GM18873 (cell line): ENCODE measurements around the gene WDFY1.
"Not testable (repeated sequence)": the region's sequence is repeated elsewhere in the genome, so short reads cannot be mapped to it uniquely, and the experiment has no call there.

Experiments used
- ATAC-seq: cut with Tn5 transposase; IDR thresholded peaks from one replicate; pipeline ENCODE4 v1.9.1; 2021; ENCODE audit warnings: mild to moderate bottlenecking, moderate library complexity, moderate number of reproducible peaks; ENCODE audit not compliant: unreplicated experiment, low FRiP score

Gene WDFY1

DNA sequence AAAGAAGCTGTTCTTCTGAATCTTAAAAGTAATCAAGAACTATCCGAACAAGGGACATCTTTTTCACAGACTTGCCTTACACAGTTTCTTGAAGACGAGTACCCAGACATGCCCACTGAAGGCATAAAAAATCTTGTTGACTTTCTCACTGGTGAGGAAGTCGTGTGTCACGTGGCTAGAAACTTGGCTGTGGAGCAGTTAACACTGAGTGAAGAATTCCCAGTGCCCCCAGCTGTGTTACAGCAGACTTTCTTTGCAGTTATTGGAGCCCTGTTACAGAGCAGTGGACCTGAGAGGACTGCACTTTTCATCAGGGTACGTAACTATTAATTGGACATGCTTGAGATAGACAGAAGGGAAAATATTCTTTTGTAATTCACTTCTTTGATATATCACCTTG is 14.6 kb upstream of the WDFY1 start:
- no peak for ATAC-seq

DNA sequence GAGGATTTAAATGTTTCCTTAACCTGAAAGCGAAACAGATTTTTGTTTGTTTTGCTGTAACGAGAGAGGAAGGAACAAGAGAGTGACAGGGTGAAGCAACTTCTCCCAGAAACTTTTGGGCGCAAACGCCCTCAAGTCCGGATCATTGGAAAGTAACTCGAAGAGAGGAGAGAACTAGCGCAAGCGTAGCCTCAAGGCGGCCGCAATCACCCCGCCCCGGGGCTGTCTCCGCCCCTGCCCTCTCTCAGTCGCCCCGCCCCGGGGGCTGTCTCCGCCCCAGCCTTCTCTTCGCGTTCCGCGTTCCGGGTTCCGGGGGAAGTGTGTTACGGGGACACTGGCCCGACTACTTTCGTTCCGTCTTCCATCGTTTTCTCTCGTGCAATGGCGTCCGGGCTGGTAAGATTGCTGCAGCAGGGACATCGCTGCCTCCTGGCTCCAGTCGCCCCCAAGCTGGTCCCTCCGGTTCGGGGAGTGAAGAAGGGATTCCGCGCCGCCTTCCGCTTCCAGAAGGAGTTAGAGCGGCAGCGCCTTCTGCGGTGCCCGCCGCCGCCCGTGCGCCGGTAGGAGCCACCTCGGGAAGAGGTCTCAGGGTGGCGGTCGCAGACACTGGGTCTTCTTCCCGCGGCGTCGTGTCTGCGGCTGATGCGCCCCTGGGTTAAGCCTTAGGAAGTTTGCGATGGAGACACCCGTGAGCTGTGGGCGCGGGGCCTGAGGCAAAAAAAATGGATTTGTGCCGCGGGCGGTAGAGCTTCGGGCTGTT is 12.1 kb upstream of the WDFY1 start, which contains the start of gene MRPL44:
Gene MRPL44 (plus strand): TSS at position 372 of the 760 bp plus-strand sequence. CDS start 10 bp downstream, at position 382.
- ATAC-seq: peak; percentile 85

DNA sequence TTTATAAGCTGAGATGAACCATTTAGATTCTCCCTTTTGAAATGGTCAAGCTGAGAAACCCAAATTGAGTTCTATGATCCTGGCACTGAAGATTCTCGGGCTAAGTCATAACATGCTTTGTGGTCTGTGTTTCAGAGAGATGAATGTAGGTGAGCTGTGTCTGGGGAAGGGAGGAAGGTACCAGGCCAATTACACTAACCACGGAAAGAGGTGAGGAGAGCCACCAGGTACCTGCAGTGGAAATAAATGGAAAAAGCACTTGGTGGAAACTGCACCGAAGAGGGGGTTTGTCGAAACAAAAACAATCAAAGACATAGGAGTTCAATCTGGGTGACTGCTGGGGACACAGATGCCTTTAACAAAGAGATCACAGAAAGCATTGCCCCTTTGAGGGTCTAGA is 11.2 kb upstream of the WDFY1 start:
- no peak for ATAC-seq

DNA sequence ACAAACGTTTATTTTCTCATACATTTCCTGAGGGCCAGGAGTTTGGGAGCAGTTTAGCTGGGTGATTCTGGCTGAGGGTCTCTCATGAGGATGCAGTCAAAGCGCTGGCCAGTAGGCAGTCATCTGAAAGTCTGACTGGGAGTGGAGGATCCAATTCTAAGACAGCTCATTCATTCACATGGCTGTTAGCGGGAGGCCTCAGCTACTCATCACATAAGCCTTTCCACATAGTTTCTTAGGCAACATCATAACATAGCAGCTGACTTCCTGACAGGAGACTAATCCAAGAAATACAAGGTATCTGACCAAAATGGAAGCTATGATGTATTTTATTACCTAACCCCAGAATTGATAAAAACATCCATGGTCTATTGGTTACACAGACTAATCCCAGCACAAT is 9.3 kb upstream of the WDFY1 start:
- no peak for ATAC-seq

DNA sequence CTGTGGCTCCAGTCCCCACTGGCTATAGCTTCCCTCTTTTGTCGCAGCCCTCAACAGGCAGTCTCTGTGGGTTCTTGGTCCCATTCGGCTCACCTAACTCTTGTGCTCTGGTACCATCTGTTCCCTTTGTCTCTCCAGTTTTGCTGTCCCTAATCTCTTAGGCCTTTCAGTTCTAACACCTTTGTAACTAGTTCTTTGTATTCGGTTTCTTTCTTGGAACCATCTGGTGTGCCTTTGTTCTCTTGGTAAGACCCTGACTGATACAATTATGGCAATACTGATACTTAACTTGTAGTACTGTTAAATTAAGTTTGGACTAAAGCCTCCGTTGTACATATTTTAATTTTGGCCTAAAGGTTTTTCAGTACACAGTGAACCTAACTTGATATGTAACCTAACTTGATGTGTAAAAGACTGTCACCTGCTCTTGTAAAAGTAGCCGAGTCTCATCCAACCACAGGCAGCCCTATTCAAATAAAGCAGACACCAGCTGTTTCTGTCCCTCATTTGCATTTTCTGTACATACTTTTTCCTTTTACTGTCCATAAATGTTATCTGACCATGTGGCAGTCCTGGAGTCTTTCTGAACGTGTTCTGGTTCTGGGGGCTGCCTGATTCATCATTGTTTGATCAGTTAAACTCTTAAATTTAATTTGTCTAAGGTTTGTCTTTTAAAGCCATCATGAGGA is 7.3 kb upstream of the WDFY1 start:
- ATAC-seq: peak; percentile 45

DNA sequence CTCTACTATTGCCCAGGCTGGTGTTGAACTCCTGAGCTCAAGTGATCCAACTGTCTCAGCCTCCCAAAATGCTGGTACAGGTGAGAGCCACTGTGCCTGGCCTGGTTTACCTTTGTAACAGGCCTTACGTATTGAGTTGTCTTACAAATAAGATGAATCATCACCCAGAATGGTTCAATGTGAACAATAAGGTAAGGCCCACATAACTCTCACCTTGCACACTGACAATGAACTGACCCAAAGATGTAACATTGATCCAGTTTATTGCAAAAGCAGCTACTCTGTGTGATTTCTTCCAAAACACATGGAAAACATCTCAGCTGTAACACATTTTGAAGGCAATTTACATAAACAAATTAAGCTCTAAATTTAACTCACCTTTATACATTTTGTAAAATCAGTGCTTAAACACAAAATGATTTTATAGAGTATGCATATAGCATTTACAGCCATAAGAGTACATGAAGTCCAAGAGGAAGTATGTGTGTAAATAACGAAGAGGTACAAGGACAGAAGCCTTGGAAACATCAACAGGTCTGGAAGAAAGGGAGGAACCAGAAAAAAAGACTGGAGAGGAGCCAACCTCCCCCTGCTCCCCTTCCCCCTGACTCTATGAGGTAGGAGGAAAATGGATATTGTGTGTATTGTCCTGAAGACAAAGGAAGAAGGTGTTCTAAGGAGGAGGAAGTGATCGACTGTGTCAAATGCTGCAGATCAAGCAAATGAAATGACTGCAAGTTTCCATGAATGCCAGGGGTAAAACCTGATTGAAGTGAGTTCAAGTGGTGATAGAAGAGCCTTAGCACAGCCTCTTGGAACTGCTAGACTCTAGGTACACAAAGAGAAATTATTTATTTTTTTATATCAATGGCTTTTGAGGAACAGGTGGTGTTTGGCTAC is 5.6 kb upstream of the WDFY1 start:
- ATAC-seq: no peak

DNA sequence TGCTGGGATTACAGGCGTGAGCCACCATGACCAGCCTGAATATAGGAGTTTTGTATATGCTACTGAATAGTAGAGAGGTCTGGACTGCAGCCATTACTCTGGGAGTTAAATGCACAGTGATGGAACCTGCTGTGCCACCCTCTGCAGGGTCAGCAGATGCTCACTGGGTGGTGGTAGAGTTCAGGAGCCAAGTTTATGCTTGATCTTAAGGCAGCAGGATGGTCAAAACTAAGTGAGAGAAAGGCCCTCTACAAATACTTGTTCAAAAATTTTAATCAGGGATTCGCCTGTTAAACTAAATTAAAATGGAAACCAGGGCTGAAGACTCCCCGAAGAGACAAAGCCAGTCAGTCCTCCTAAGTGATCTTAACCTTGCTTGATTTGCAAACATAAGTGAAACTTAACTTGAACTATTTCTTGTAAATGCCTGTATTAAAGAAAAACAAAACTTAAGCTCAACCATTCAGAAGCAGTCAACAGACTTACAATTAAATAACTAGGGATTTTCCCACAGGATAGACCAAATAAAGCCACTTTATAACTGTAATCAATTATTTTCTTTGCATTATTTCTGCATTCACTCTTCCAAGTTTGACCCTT is 4.2 kb upstream of the WDFY1 start:
- no peak for ATAC-seq

DNA sequence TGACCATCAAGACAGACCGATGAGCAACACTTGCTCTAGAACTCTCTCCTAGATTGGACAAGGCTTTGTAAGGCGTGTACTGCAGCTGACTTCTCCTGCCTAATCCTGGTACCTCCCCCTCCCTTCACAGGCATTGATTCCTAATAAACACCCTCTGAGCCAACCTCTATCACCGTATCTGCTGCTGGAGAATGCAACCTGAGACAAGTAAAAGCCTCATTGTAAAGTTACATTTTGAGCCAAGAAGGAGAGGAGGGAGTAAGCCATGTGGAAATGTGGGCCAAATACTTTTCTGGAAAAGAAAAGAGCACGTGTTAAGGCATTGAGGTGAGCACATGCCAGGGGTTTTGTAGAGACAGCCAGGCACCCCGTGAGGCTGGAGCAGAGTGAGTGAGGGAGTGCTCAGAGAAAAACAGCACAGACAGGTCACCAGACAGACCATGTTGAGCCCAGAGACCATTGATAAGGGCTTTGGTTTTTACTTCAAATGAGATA is 2.6 kb upstream of the WDFY1 start:
- no peak for ATAC-seq

DNA sequence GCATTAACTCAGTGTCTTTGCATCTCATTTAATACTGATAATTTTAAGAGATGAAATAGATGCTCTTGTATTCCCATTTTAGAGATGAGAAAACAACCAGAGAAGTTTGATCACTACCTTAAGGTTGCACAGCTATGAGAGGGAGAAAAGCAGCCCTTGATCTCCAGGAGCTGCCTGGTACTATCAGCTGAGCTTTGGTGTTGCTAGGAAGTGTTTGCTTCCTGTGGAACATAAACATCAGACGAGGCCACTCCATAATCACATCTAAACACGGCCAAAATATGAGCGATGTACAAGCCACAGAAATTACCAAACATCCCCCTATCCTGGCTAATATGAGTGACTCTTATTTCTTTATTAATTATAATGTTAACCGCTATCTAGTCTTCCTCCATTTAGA is 620 bp upstream of the WDFY1 start:
- no peak for ATAC-seq

DNA sequence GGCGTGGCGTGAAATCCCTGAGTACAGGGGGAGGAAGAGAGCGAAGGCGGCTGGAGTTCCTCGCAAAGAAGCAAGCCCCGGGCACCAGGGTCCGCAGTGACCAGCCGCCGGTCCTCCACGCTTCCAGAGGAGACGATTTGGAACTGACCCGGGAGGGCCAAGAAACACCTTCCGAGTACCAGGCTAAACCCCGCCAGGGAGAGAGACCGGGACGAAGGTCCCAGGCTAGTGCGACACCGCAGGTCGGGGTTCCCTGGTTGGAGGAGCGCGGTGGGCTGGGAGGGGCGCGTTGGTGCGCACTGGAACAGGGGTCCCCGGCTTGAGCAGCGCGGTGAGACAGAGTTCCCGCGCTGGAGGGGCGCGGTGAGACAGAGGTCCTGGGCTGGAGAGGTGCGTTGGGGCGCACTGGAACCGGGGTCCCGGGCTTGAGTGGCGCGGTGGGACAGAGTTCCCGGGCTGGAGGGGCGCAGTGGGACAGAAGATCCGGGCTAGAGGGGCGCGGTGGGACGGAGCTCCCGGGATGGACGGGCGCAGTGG is 901 bp downstream of the WDFY1 start:
- no peak for ATAC-seq

DNA sequence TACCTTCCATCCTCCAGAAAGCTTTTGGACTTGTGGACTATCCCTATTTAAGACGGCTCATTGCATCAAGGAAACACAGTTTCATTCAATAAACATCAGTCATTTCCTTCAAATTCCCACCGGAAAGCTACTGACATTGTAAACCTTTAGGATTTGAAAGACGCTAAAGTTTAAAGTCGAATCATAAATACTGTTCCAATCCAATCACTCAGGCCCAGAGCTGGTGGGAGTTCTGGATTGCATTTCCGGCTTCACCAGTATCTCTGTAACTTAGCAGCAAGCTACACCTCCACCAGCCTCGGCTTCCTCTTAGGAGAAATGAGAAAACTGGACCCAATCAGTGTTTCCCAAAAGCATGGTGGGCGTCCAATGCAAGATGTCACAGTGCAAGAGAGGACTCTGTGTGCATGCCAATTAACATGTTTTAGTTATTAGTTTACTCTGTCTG is 1.6 kb downstream of the WDFY1 start:
- no peak for ATAC-seq

DNA sequence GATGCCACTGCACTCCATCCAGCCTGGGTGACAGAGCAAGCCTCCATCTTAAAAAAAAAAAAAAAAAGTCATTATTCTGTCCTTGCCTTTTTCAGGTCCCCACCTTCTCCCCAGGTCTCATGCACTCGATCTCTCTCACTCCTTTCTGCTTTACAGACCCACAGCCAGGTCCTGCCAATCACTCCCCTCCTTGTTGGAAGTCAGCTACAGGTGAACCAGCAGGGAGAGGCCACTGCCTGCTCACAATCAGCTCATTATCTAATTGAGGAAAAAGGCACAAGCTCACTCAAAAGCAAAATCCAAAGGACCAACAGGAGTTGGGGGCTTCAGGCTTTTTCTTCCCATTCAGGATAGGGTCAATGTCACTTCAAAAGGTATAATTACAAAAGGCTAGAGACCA is 2.0 kb downstream of the WDFY1 start:
- no peak for ATAC-seq

DNA sequence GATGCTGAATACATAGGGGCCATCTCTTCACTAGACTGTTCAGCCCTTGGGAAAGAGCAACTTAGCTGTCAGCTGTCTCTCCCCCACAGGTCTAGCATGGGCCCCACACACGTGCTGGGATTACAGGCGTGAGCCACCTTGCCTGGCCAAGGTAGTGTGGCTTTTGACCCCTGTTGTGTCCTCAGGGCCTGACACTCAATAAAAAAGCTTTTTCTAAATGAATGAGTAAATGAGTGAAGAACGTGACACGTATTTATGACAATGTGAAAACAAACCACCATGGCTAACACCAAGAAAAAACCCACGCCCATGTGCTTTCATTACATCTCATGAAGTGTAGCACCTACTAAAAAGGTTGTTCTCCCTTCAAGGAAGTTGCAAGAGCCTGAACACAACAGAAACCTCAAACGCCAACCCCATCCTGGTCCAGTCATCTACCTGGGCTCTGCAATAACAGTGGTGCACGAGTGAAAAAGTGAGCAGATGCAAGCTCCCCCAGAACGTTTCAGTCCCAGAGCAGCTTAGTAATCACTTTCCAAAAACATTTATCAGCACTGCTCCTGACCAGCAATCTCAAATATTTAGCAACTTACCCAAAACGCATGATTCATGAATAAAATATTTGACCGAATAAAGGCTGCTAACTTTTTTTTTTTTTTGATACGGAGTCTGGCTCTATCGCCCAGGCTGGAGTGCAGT is 3.4 kb downstream of the WDFY1 start:
- peak; percentile 53 for ATAC-seq

DNA sequence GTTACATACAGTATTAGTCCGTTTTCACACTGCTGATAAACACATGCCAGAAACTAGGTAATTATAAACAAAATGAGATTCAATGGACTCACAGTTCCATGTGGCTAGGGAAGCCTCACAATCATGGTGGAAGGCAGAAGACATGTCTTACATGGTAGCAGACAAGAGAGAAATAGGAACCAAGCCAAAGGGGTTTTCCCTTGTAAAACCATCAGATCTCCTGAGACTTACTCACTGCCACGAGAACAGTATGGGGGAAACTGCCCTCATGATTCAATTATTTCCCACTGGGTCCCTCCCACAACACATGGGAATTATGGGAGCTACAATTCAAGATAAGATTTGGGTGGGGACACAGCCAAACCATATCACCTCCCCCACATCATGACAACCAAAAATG is 5.7 kb downstream of the WDFY1 start:
- not testable (repeated sequence) for ATAC-seq

DNA sequence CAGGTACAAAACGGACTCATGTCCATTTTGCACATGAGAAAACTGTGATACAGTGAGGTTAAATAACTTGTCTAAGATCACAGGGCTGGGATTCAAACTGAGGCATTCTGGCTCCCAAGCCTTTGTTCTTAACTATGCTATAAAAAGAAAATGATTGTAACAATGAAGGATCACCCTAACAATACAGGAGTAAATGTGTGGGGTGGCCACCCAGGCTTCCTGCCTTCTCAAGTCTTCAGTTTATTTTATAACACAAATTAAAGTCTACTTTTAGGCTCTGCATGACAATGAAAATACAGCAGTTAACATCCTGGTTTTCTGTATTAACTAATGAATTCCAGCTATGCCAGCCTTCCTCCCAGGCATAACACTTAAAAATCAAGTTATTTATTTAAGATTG is 7.6 kb downstream of the WDFY1 start:
- ATAC-seq: no peak

DNA sequence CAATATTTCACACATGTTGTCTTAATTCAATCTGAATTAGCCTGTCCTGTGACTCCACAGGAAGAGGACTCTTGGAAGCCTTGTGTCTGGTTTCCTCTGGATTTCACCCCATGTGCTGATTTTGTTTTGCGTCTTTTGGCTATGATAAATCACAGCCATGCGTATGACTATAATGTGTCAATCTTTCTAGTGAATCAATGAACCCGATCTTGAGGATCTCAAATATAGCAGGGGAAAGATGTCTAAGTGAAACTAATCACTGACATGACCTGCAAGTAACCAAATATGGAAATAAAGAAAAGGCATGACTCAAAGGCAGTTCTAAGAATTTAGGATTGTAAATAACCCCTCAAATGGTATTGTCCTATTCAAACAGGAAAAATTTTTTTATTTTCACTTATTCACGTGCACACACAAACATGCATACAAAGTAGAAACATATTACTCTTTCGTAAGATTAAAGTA is 8.2 kb downstream of the WDFY1 start:
- no peak for ATAC-seq

DNA sequence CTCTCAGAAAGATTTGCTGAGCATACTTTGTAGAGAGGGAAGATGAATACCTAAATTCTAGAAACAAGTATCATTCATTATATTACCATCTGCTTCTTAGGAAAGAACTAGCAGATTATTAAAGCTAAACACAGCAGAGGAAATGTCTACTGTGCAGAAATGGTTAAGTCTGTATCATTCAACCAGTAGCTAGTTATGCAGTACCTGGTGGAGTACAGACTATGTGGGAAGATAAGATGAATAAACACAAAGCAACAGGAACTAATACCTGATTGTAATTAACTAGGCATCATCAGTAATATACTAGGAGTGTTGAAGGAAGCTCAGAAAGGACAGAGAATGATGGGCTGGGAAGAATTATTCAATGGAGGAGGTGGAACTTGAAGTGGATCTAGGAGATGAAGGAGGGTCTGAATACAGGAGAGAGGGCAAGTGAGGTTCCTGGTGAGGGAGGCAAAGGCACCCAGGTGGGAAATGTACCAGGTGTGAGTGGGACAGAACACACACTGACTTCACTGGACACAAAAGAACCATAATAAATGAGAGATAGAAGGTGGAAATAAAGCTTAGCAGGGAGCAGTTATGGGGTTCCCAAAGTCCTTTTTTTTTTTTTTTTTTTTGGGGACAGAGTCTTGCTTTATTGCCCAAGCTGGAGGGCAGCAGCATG is 9.5 kb downstream of the WDFY1 start:
- no peak for ATAC-seq

DNA sequence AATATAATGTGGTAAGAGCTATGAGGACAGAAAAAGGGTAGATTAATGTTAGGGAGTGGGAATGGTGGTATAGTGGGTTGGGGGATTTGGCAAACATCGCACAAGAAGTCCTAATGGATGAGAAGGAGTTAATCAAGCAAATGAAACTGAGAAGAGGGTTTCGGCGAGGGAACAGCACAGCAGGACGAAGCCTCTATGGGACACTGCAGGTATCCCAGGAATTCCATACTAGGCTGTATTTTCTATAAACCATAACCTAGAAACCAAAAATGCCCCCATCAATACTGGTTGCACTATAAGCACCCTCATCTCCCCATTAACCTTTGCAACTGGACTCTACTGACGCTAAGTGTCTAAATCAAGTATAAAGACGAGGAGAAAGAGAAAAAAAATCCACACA is 10.3 kb downstream of the WDFY1 start:
- ATAC-seq: no peak
